ENCODE measurements around the gene MTG1.

The MTG1 gene

DNA sequence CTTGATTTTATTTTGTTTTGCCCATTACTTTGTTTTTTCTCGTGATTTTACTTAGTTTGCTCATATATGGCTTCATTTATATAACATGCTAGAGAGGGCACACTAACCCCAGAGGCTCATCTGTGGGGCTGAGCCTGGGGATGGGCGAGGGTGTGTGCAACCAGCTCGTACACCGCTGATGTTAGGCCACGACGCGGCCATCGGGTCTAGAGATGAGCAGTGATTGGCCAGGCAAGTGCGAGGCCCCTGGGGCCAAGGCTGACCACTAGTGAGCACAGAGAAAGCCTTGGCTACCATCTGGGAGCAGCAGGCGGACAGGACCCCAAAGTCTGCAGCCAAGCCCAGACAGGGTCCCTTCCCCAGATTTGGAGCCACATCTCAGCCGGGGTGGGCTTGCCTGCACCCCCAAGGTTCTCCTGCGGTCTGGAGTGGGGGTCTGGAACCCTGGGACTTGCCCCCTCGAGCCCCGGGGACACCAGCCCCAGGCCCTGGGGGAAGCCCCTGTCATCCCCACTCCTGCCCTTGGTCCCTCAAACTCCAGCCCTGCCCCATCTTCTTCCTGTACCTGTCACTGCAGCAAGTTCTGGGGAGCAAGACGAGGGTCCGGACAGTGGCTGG, 39.9 kb upstream of the MTG1 start:
- H3K9me3 Mint-ChIP-seq, result no peaks in the 10 kb centered on the region
- H3K27ac Mint-ChIP-seq, result no peak overlapping the region
- H3K36me3 Mint-ChIP-seq (ENCODE audit: low read depth), result no peaks in the 10 kb centered on the region
- no peaks in the 10 kb centered on the region for H3K27me3 Mint-ChIP-seq (ENCODE audit: low read depth)
- TF ChIP-seq, protein P1, sequence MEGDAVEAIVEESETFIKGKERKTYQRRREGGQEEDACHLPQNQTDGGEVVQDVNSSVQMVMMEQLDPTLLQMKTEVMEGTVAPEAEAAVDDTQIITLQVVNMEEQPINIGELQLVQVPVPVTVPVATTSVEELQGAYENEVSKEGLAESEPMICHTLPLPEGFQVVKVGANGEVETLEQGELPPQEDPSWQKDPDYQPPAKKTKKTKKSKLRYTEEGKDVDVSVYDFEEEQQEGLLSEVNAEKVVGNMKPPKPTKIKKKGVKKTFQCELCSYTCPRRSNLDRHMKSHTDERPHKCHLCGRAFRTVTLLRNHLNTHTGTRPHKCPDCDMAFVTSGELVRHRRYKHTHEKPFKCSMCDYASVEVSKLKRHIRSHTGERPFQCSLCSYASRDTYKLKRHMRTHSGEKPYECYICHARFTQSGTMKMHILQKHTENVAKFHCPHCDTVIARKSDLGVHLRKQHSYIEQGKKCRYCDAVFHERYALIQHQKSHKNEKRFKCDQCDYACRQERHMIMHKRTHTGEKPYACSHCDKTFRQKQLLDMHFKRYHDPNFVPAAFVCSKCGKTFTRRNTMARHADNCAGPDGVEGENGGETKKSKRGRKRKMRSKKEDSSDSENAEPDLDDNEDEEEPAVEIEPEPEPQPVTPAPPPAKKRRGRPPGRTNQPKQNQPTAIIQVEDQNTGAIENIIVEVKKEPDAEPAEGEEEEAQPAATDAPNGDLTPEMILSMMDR (IDR thresholded peaks at IDR 0.05; ENCODE audit: unreplicated experiment in 3 of 3), result no peak
- no peak overlapping the region for H3K4me3 Mint-ChIP-seq
- H3K4me1 Mint-ChIP-seq, result no peaks in the 10 kb centered on the region

DNA sequence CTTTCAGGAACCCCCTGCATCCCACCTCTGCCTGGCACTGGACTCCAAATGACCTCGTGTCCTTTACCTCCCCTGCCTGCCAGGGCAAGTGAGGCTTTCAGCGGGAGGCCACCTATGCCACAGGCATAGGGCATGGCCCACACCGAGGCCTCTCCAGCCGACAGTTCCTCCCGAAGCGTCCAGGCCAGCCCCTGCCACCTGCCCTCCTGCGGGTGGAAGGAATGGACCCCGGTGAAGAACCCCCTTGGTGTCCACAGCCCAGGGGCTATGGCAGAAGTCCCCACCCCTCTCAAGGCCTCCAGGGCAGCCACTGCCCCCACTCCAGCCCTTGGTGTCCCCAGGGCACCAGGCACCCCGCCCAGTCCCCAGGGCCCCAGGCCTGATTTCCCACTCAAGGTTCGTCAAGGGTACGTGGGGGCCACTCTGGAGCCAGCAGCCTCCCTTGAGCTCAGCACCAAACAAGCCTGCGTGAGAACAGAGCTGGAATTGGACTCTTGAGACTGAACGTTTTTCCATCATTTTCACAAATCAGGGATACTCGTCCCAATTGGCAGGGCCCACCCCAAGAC, 39.2 kb upstream of the MTG1 start:
- no peak overlapping the region for H3K4me3 Mint-ChIP-seq

DNA sequence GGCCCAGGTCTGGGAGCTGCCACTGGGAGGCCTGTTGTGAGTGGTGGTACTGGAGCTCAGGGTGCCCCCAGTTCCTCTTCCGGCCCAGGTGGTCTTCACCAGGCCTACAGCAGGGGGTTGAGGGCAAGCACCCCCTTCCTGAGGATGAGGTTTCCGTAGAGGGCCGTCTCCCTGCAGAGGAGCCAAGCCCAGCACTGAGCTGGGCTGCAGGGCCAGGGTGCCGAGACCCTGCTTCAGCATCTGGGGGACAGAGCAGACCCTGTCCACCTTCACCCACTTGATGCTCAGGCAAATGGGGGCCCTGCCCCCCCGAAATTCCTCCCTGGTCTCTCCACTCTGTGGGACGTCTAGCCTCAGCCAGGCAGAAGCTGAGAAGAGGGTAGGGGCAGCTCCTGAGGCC, 38.7 kb upstream of the MTG1 start:
- Mint-ChIP-seq H3K4me3 (no peak overlapping the region), H3K4me1 (peaks cover 5% of the 10 kb centered on the region), H3K9me3 (no peaks in the 10 kb centered on the region), H3K27ac (no peak overlapping the region), H3K36me3 (ENCODE audit: low read depth) (no peaks in the 10 kb centered on the region), H3K27me3 (ENCODE audit: low read depth) (no peaks in the 10 kb centered on the region)
- TF ChIP-seq, protein P1 (IDR thresholded peaks at IDR 0.05; ENCODE audit: unreplicated experiment in 3 of 3), result no peak

More for the DNA sequence above, 39.2 kb upstream of the MTG1 start:
- no peaks in the 10 kb centered on the region for H3K9me3 Mint-ChIP-seq
- no peak overlapping the region for H3K27ac Mint-ChIP-seq
- peaks cover under 1% of the 10 kb centered on the region for H3K4me1 Mint-ChIP-seq
- H3K36me3 Mint-ChIP-seq (ENCODE audit: low read depth), result no peaks in the 10 kb centered on the region
- TF ChIP-seq, protein P1 (IDR thresholded peaks at IDR 0.05; ENCODE audit: unreplicated experiment in 3 of 3), result no peak
- H3K27me3 Mint-ChIP-seq (ENCODE audit: low read depth), result no peaks in the 10 kb centered on the region

DNA sequence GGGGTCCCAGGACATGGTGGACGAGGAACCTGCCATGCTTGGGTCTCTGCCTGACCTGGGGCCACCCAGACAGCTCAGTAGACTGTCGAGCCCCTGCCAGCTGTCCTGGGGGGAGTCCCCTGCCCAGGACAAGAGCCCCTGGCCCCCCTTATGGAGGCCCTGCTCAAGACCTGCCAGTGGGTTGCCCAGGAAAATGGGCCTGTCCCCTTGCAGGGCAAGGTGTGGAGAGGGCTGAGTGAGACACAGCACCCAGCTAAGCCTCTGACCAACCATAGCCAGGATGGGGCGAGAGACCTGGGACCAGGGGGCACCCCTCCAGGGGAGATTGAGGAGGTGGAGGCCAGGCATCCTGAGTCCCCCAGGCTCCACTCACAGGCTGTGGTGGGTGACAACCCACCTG, 38.0 kb upstream of the MTG1 start:
- TF ChIP-seq, protein P1 (IDR thresholded peaks at IDR 0.05; ENCODE audit: unreplicated experiment in 3 of 3), result no peak
- Mint-ChIP-seq H3K9me3 (no peaks in the 10 kb centered on the region), H3K4me3 (peak overlapping the region; percentile 67 to 72 (median 70)), H3K27ac (no peak overlapping the region), H3K4me1 (peaks cover 5% of the 10 kb centered on the region), H3K36me3 (ENCODE audit: low read depth) (no peaks in the 10 kb centered on the region), H3K27me3 (ENCODE audit: low read depth) (no peaks in the 10 kb centered on the region)

DNA sequence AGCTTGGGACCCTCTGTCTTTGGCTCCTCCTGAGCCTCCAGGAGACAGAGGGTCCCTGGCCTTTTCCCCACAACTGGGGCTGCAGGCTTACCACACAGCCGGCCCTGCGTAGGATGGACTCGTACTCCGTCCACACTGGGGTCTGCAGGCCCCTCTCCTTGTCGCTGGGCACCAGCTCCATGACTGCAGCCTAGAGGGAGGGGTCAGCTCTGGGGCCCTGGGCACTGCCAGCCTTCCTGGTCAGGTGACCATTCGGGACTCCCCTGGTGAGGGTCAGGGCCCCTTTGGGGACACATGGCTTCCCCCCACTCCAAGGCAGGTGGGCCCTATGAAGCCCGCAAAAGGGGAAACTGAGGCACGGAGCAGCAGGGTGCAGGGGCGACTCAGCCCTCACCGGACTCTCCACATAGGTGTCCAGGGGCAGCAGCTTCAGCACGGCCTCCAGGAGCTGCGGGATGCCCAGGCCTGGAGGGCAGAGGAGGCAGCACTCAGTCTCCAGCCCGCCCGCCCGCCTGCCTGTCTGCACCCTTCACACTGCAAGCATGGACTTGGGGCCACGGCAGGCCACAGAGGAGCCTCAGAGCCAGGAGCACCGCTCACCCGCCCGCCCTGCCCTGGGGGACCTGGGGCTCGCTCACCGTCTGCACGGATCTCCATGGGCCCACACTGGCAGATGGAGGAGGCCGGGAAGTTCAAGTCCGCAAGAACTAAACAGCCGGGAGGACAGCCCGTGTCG, 37.2 kb upstream of the MTG1 start:
- no peaks in the 10 kb centered on the region for H3K27me3 Mint-ChIP-seq (ENCODE audit: low read depth)
- peak overlapping the region; percentile 68 to 76 (median 75) for H3K4me3 Mint-ChIP-seq

More for the DNA sequence above, 37.2 kb upstream of the MTG1 start:
- no peaks in the 10 kb centered on the region for H3K9me3 Mint-ChIP-seq
- peaks cover 5% of the 10 kb centered on the region for H3K4me1 Mint-ChIP-seq
- TF ChIP-seq, protein P1 (IDR thresholded peaks at IDR 0.05; ENCODE audit: unreplicated experiment in 3 of 3), result no peak
- no peak overlapping the region for H3K27ac Mint-ChIP-seq
- peaks cover 4% of the 10 kb centered on the region for H3K36me3 Mint-ChIP-seq (ENCODE audit: low read depth)

Data from nephron (organoid).